GM20431 (cell line): Measurements from ENCODE around the gene MASP2.
"Not testable (repeated sequence)": the region's sequence is repeated elsewhere in the genome, so short reads cannot be mapped to it uniquely, and the experiment has no call there.

Source experiments
- in situ Hi-C: fragments of 300-500 bp; cut with MseI, MboI; formaldehyde crosslinking; loops from one replicate; pipeline ENCODE4 v1.15.0; 2020; ENCODE audit warnings: low sequenced_read_pairs; ENCODE audit not compliant: unreplicated experiment

Gene MASP2

DNA sequence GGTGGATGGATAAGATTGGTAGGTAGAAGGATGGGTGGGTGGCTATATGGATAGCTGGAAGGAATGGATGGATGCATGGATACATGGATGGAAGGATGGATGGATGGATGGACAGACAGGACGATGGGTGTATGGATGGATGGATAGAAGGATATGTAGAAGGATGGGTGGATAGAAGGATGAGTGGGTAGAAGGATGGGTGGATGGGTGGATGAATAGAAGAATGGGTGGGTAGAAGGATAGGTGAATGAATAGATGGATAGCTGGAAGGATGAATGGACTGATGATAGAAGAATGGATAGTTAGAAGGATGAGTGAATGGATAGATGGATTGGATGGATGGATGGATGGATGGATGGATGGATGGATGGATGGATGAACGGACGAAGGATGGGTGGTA, 5.0 kb downstream of the MASP2 start:
- in situ Hi-C loops: loop anchor here (25.0 kb wide), 1 partner anchor 595 kb away; no protein-coding TSS in a partner anchor

DNA sequence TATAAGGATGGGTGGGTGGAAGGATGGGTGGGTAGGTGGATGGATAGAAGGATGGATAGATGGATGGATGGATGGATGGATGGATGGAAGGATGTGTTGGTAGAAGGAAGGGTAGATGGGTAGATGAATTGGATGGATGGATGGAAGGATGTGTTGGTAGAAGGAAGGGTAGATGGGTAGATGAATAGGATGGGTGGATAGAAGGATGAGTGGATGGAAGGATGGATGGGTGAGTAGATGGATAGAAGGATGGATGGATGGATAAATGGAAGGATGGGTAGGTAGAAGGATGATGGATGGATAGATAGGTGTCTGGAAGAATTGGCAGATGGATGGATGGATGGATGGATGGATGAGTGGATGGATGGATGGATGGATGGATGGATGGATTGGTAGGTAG, 6.0 kb downstream of the MASP2 start:
- in situ Hi-C loops: loop anchor here (25.0 kb wide), 1 partner anchor 596 kb away; no protein-coding TSS in a partner anchor

DNA sequence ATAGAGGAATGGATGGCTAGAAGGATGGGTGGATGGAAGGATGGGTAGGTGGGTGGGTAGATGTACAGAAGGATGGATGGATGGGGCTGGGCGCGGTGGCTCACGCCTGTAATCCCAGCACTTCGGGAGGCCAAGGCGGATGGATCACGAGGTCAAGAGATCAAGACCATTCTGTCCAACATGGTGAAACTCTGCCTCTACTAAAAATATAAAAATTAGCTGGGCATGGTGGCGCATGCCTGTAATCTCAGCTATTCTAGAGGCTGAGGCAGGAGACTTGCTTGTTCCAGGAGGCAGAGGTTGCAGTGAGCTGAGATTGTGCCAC, 7.0 kb downstream of the MASP2 start:
- in situ Hi-C loops: loop anchor here (25.0 kb wide), 1 partner anchor 597 kb away; no protein-coding TSS in a partner anchor

DNA sequence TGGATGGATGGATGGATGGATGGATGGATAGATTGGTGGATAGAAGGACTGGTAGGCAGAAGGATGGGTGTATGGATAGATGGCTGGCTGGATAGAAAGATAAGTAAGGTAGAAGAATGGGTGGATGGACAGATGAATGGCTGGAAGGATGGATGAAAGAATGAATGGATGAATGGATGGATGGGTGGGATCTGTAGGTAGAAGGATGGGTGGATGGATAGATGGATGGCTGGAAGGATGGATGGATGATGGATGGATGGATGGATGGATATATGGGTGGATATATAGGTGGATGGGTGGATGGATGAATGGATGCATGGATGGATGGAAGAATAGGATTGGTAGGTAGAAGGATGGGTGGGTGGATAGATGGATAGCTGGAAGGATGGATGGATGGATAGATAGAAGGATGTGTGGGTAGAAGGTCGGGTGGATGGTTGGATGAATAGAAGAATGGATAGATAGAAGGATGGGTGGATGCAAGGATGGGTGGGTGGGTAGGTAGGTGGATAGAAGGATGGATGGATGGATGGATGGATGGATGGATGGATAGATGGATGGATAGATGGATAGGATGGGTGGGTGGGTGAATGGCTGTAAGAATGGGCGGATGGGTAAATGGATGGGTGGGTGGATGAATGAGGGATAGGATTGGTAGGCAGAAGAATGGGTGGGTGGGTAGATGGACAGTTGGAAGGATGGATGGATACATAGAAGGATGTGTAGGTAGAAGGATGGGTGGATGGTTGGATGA, 7.5 kb downstream of the MASP2 start:
- in situ Hi-C loops: loop anchor here (25.0 kb wide), 1 partner anchor 598 kb away; no protein-coding TSS in a partner anchor

DNA sequence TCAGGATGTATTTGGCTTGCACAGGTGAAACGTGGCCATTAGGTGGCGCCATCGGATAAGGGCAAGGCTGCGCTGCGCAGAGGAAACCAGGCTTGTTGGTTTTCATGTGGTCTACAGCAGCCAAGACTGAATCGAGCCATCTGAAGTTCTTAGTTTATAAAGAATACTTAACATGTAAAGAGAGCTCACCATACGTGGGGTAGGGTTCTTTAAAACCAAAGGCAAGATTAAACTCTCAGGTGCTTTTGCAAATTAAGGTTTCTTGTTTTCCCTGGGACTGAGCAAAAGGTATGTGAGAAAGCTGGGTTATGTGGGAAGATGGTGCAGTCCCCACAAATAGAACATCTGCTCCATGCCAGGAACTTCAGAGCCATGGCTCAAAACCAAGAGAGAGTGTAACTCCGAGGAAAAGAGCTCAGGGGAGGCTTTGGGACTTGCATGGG, 9.3 kb downstream of the MASP2 start:
- in situ Hi-C loops: loop anchor here (25.0 kb wide), 1 partner anchor 600 kb away; no protein-coding TSS in a partner anchor

DNA sequence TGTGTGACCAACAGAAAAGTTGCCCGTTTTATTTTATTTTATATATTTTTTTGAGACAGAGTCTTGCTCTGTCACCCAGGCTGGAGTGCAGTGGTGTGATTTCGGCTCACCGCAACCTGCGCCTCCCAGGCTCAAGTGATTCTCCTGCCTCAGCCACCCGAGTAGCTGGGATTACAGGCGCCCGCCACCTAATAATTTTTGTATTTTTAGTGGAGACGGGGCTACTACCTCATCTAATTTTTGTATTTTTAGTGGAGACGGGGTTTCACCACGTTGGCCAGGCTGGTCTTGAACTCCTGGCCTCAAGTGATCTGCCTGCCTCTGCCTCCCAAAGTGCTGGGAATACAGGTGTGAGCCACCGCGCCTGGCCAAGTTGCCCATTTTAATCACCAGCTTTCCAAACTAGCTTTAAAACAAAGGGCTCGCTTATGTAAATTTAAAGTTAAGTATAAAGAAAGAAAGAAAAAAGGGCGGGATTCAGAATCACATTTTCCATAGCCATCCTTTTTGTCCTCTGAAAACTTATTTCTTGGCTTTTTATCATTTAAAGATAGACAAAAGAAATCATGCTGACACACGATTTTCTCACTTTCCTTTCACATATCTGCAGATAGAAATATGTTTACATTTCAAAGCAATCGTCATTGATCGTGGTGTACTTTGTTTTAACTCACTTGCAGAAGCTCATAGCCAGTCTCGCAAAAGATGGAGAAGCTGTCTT, 9.9 kb downstream of the MASP2 start:
- in situ Hi-C loops: loop anchor here (25.0 kb wide), 1 partner anchor 600 kb away; no protein-coding TSS in a partner anchor

DNA sequence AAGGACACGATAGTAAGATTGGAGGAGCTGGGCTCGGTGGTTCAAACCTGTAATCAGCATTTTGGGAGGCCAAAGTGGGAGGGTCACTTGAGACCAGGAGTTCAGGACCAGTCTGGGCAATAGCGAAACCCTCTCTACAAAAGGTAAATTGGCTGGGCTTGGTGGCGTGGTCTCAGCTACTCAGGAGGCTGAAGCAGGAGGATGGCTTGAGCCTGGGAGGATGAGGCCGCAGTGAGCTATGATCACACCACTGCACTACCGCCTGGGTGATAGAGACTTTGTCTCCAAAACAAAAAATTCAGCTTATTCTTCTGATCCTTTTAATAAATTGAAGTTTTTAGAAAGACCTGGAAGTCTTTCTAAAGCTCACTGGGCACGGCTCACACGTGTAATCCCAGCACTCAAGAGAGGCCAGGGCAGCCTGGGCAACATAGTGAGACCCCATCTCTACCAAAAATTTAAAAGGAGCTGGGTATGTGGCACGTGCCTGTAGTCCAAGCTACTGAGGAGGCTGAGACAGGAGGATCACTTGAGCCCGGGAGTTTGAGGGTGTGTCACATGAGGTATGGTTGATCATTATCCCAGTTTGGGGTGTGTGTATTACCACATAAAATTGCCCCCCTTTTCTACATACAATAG, 15.3 kb downstream of the MASP2 start:
- in situ Hi-C loops: loop anchor here (25.0 kb wide), 1 partner anchor 606 kb away; no protein-coding TSS in a partner anchor

DNA sequence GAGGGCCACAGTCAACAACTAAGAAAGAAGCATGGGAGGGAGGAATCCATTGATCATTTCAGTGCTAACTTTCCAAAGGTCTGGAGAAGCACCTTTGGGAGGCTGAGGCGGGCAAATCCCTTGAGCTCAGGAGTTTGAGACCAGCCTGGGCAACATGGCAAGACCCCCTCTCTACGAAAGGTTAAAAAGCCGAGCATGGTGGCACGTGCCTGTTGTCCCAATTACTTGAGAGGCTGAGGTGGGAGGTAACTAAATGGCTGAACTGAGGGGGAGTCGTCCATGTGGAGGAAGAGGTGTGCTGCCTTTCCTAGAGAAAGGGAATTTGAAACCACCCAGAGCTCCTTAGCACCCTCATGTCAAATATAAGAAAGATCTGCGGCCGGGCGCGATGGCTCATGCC, 16.2 kb downstream of the MASP2 start:
- in situ Hi-C loops: loop anchor here (25.0 kb wide), 1 partner anchor 606 kb away; no protein-coding TSS in a partner anchor

DNA sequence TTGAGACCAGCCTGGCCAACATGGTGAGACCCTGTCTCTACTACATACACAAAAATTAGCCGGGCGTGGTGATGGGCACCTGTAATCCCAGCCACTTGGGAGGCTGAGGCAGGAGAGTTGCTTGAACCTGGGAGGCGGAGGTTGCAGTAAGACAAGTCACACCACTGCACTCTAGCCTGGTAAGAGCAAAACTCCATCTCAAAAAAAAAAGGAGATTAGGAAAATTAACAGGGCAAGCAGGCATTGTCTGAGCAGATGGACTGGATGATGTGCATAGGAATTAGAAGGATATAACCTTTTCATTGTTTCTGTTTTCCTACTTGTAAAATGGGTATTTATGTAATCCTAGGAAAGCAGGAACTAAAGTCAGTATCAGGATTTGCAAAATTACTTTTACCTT, 19.0 kb downstream of the MASP2 start:
- in situ Hi-C loops: loop anchor here (25.0 kb wide), 1 partner anchor 609 kb away; no protein-coding TSS in a partner anchor

DNA sequence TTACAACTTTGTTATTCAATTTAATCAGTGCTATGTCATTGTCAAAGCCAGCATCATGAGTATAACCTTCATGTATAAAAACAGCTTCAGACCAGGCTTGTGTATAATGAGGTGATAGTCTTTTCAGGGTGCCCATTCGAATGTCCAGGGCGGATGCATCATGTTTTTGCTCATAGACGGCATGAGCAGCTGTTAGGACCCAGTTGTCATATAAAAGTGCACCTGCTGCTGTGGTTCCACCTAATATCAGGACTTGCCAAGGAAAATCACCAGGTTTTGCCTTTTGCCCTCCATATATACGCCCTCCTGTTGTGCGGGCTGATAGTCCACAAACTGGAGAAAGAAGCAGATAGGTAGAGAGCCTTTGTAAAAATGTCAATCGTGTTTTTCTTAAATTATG, 19.7 kb downstream of the MASP2 start:
- in situ Hi-C loops: loop anchor here (25.0 kb wide), 1 partner anchor 610 kb away; no protein-coding TSS in a partner anchor

DNA sequence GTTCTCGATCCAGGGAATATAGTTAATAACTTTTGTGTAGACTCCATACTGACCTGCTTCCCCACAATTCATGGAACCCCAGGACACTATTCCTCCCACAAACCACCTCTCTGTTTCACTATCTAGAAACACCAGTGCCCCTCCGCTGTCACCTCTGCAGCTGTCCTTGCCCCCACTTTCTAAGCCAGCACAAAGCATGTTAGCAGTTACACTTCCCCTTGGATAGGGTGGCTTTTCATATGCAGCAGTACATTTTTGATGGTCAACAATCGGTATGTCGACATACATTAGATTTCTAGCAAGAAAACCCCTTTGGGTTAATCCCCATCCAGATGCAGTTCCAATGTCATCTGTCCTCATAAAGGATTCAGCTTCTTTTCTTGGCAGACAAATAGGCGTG, 20.1 kb downstream of the MASP2 start:
- in situ Hi-C loops: loop anchor here (25.0 kb wide), 1 partner anchor 610 kb away; no protein-coding TSS in a partner anchor

DNA sequence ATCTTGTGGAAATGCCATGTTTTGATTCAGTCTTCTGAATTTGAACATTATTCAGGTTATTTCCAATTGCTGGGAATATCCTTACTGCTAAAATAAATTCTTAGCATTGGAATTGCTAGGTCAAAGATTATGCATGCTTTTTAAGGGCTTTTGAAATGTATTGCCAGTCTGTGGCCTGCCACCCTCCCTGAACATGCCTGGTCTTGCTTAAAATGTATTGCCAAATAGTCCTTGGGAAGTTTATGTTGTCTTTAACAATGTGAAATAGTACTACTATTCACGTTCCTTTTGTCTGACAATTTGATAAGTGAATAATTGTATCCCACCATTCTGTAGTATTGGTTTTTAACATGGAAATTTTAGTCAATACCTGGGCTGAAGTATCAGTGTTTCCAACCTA, 21.0 kb downstream of the MASP2 start:
- in situ Hi-C loops: loop anchor here (25.0 kb wide), 1 partner anchor 611 kb away; no protein-coding TSS in a partner anchor

DNA sequence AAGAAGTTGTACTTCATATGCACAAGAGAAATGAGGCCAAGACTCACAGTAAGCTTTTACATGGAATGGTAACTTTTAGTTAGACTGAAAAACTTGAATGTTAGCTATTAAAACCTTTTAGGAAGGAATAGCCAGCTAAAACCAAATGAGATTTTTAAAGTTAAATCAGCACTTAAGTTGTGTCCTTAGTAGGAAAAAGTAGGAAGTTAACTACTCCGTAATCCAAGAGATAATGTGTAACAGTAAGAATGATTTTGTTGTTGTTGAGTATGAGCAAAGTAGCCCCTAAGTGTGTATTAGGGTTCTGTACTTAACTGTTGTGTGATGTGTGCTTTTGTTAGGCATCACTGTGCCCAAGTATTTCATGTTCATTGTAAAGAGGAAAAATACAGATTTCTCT, 21.4 kb downstream of the MASP2 start:
- in situ Hi-C loops: loop anchor here (25.0 kb wide), 1 partner anchor 612 kb away; no protein-coding TSS in a partner anchor

DNA sequence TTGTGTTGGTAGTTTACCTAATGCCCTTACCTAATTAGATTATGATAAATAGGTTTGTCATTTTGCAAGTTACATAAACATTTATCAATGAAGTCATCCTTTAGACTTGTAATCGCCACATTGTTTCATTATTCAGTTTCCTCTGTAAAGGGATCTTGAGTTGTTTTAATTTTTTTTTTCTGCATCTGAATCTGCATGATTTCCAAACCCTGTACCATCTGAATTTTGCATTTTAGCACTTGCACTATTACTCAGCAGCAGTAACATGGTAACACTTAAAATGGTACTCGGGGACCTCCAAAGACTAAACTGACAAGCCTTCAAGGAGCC, 22.2 kb downstream of the MASP2 start:
- in situ Hi-C loops: loop anchor here (25.0 kb wide), 1 partner anchor 612 kb away; no protein-coding TSS in a partner anchor

DNA sequence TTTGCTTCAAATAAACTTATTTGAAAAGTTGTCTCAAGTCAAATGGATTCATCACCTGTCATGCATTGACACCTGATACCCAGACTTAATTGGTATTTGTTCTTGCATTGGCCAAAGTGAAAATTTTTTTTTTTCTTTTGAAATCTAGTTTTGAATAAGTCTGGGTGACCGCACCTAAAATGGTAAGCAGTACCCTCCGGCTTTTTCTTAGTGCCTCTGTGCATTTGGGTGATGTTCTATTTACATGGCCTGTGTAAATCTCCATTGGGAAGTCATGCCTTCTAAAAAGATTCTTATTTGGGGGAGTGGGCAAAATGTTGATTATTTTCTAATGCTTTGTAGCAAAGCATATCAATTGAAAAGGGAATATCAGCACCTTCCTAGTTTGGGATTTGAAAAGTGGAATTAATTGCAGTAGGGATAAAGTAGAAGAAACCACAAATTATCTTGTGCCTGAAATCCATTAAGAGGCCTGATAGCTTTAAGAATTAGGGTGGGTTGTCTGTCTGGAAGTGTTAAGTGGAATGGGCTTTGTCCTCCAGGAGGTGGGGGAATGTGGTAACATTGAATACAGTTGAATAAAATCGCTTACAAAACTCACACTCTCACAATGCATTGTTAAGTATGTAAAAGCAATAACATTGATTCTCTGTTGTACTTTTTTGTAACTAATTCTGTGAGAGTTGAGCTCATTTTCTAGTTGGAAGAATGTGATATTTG, 22.7 kb downstream of the MASP2 start:
- in situ Hi-C loops: no loop called here

DNA sequence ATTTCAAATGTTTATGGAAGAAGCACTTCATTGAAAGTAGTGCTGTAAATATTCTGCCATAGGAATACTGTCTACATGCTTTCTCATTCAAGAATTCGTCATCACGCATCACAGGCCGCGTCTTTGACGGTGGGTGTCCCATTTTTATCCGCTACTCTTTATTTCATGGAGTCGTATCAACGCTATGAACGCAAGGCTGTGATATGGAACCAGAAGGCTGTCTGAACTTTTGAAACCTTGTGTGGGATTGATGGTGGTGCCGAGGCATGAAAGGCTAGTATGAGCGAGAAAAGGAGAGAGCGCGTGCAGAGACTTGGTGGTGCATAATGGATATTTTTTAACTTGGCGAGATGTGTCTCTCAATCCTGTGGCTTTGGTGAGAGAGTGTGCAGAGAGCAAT, 23.8 kb downstream of the MASP2 start:
- in situ Hi-C loops: no loop called here

DNA sequence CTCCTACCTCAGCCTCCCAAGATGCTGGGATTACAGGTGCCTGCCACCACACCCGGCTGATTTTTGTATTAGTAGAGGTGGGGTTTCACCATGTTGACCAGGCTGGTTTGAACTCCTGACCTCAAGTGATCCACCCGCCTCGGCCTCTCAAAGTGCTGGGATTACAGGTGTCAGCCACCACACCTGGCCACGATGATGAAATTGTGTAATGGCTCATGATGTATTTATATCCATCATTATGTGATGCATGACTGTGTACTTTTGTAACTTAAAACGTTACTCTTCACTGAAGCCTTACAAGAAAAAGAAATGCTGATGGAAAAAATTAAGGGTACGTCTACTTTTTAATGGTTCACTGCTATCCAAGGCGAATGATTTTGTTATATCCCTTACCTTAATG, 27.1 kb downstream of the MASP2 start:
- in situ Hi-C loops: no loop called here

DNA sequence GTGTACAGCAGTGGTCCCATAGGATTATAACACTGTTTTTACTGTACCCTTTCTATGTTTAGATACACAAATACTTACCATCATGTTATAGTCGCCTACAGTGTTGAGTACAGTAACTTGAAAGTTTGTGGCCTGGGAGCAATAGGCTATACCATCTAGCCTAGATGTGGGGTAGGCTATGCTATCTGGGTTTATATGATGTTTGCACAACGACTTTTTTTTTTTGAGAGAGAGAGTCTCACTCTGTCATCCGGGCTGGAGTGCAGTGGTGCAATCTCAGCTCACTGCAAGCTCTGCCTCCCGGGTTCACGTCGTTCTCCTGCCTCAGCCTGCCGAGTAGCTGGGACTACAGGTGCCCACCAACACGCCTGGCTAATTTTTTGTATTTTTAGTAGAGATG, 27.7 kb downstream of the MASP2 start:
- in situ Hi-C loops: not testable (repeated sequence)

DNA sequence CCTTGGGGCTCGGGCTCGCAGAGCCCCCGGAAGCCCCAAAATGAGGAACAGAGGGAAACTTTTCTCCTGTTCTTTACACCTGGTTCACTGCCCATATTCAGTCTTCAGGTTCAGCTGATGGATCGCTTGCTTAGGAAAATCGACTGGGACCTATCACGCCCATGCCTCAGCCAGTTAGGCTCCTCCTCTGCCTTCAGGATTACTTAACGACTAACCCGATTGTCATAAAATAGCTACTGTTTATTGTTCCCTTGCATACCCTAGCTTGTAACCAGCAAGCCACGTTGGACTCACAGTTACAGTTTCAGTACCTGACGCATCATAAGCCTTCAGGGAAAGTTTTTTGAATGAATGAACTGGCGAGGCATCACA, 33.9 kb downstream of the MASP2 start:
- in situ Hi-C loops: no loop called here
